Neuronal stem cell (in vitro differentiated cells): ENCODE data around the gene COPB1. TPM values are rescaled to one million over a fixed set of nuclear protein-coding genes. Genes with fewer than 3 reads are reported as not detected.

Experiments
- small RNA-seq: library from polyadenylated mRNA; stranded (forward); fragments of <200 nt; extraction: miRNeasy Mini kit (QIAGEN cat#:217004); gene quantifications from one replicate; pipeline ENCODE3, GENCODE V24; 2013; ENCODE audit not compliant: insufficient read depth

Gene COPB1

Small RNA genes lying within 50 kb of the gene (small RNA-seq; reads per million reads assigned to genes)
- gene RNU7-49P = not detected
